VCaP (cell line): ENCODE measurements around the gene IQUB.

Experiments
- H3K27ac ChIP-seq: fragments of 450-650 bp; 2 replicates; pipeline ENCODE4 v1.5.1; 2017
- TF ChIP-seq, protein P1 (sequence below): fragments of 450-650 bp; conservative IDR thresholded peaks from 2 replicates; pipeline ENCODE4 v1.5.1; 2017; ENCODE audit warnings: mild to moderate bottlenecking, moderate library complexity

IQUB gene

DNA sequence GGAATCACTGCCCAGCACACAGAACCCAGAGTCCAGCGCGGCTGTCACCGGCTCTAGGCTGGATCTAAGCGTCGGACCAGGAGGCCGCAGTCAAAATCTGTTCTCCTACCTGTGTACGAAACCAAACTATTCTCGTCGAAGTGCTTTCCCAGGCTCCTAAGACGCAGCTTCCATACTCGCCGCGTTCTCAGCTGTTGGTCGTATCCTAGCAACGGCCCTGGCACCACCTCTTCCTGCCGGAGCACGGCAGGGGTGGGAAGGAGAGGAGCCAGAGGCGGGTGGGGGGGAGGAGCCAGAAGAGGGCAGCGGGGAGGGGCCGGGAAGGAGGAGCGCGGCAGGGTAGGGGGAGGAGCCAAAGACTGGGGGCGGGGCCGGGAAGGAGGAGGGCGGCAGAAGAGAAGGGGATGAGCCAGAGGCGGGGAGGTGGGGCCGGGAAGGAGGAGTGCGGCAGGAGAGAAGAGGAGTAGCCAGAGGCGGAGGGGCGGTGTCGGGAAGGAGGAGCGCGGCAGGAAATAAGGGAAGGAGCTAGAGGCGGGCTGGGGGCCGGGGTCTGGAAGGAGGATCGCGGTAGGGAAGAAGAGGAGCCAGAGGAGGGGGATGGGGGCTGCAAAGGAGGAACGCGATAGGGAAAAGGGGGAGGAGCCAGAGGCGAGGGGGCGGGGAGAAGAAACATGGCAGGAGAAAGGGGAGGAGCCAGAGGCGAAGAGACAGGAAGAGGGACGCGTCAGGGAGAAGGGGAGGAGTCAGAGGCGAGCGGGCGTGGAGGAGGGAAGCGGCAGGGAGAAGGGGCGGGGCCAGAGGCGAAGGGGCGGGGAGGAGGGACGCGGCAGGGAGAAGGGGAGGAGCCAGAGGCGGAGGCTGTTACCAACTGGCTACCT is at the start of gene IQUB:
TSS of gene IQUB (minus strand) at position 213 of the 878 bp plus-strand sequence. CDS start 22,255 bp downstream, outside the sequence.
- TF ChIP-seq, protein P1, sequence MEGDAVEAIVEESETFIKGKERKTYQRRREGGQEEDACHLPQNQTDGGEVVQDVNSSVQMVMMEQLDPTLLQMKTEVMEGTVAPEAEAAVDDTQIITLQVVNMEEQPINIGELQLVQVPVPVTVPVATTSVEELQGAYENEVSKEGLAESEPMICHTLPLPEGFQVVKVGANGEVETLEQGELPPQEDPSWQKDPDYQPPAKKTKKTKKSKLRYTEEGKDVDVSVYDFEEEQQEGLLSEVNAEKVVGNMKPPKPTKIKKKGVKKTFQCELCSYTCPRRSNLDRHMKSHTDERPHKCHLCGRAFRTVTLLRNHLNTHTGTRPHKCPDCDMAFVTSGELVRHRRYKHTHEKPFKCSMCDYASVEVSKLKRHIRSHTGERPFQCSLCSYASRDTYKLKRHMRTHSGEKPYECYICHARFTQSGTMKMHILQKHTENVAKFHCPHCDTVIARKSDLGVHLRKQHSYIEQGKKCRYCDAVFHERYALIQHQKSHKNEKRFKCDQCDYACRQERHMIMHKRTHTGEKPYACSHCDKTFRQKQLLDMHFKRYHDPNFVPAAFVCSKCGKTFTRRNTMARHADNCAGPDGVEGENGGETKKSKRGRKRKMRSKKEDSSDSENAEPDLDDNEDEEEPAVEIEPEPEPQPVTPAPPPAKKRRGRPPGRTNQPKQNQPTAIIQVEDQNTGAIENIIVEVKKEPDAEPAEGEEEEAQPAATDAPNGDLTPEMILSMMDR = no peak
- peak within 1 kb of the TSS; percentile 71 for H3K27ac ChIP-seq

DNA sequence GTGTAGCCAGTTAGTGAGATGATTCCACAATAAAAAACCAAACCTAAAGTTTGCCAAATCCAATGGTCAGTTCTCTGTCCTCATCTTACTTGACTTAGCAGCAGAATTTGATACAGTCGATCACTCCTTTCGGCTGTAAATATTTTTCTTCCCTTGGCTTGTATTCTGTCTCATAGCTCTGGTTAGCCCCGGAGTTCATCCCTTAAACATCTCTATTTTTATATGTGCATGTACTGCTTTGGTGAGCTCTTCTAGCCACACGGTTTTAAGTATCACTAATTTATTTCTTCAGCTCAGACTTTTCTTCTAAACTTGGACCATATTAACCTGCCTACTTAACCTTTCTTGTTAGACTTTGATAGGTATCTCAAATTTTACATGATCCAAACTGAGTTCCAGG is 49.4 kb upstream of the IQUB start:
- TF ChIP-seq, protein P1 = no peak

DNA sequence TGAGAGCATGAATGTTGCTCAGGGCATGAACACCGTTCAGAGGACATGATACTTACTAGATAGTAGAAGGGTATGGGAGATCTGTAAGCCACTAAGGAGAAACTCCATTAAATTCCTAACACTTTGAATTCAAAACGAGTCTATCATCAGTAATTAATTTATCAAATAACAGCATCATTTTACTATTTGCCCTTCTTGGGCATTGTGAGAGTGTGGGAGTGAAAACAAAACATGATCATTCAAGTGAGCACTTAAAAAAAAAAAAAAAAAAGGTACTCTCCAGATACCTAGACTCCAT is 46.7 kb upstream of the IQUB start:
- TF ChIP-seq, protein P1 = peak; percentile 22
- H3K27ac ChIP-seq = no peak overlapping the region

More for the DNA sequence above, 49.4 kb upstream of the IQUB start:
- H3K27ac ChIP-seq = no peak overlapping the region

DNA sequence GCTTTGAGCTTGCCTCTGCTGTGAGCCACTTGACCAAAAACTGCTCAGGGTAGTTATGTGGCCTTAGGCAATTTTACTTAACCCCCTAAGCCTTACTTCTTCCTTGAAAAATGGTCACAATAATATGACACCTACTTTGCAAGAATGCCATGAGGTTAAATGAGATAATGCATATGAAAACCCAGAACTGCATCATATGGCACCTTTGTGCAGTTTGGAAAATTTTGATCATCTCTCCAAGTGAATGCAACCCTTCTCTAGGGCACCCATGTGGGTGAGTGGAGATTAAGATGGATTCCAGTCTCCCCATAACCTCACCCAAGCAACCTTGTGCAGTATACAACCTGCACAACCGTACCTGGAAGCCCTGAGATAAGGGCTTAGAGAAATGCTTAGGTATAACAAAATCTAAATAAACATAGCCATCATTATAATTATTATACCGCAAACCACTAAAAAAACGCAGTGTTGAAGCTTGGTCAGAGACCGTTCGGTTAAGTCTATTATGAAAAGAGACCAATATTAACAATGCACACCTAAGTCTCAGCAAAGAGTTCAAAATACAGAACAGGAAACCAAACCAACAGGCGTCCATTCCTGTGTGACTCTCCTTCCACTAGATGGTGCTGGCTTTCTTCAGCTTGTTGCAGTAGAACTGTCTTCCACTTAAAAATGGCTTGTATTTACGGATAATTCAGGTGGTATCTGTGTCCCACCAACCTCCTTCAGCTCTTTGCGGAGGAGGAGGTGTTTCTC is 46.2 kb upstream of the IQUB start:
- TF ChIP-seq, protein P1 = peak; percentile 94
- H3K27ac ChIP-seq = no peak overlapping the region

DNA sequence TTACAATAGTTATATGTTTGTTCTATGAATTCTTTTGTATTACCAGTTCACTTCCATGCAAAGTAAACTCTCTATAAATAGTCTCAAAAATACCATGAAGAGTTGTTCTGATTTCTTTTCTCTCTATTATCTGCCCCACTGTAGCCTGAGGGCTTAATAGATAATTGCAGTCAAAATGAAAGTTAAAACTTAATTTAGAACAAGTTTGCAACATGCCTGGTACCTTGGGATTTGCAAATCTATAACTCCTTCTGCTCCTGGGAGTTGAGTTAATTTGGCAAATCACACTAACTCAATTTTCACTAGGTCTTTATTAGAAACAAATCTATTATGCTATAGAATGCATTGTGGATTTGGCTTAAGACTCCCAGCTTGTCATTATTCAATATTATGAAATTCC is 45.0 kb upstream of the IQUB start:
- no peak overlapping the region for H3K27ac ChIP-seq
- TF ChIP-seq, protein P1 = no peak

DNA sequence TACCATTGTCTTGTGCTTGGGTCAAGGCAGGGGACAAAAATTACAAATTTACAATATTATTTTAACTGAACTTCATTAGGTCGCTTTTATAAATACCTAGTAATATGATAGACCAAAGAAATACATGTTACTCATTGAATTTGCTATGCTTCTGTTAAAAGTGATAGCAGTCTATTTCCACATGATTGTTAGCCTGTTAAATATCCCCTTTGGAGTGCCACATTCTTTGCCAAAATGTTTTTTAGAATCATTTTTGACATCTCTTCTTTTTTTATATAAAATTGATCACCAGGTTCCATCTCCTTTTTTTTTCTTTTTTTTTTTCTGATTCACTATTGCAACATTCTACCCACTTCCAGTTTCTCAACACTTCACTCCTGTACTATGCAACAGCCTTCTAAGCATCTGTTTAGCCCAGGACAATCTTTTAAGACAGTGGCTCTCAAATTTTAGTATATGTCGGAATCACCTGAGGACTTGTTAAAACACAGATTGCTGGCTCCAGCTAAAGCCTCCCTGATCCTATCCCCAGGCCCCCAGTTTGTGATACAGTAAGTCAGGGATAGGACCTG is 39.6 kb upstream of the IQUB start:
- H3K27ac ChIP-seq = no peak overlapping the region
- TF ChIP-seq, protein P1 = no peak

DNA sequence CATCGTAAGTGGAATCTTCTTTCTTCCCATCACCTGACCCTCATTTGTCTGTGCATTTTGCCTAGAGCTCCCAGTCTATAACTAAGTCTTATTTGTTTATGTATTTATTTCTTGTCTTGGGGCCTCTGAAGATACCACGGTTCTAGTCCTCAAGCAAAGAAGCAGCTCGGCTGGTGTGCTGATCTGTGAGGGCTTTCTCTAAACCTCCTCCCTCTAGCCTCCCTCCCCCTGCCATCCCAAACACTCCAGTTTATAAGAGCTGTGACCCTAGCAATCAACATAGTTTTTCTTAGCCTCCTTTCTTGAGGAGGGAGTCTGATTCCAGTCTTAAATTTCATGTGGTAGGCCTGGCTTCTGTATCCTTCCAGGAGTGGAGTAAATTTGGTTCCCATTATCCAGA is 38.9 kb upstream of the IQUB start:
- H3K27ac ChIP-seq = no peak overlapping the region
- TF ChIP-seq, protein P1 = no peak
